ENCODE results near the gene LRP3. TPM values are rescaled to one million over a fixed set of nuclear protein-coding genes. Genes with fewer than 3 reads are reported as not detected.
A peak's percentile ranks its signal among the peaks of the same experiment; 100 is the strongest.

Gene LRP3
- total and polyA plus RNA-seq, 2 donors (not counting 1 experiment from before 2014, with no cell fraction given) = 4.0 to 24.4 TPM

- H4K20me1 ChIP-seq (ENCODE audit: control insufficient read depth, extremely low read depth, insufficient read depth, low read length) = no peaks in the 10 kb centered on the region
- H3K27ac ChIP-seq (ENCODE audit: insufficient read depth, low read length) = no peak overlapping the region
- no peak overlapping the region for H3K4me3 ChIP-seq (replicated peaks in 1 of 4; ENCODE audit: control extremely low read depth in 1 of 4, insufficient read depth in 1 of 4, low read depth in 3 of 4, low read length in 4 of 4)
- no peaks in the 10 kb centered on the region for H3K79me2 ChIP-seq (ENCODE audit: control insufficient read depth, insufficient read depth, low read length)
- H3K36me3 ChIP-seq (ENCODE audit: control insufficient read depth, insufficient read depth, low read length) = no peaks in the 10 kb centered on the region
- no peak for TF ChIP-seq CTCF (conservative IDR thresholded peaks at IDR 0.05 in 1 of 2, IDR thresholded peaks at IDR 0.05 in 1 of 2; ENCODE audit: low read depth in 1 of 2, low read length in 2 of 2)
- TF ChIP-seq EZH2 (IDR thresholded peaks at IDR 0.05; ENCODE audit: low read length, missing control alignments) = no peak
- no peak overlapping the region for H2AFZ ChIP-seq (ENCODE audit: low read length)
- H3K4me2 ChIP-seq (ENCODE audit: extremely low read depth, insufficient read depth, low read length) = no peak overlapping the region
- H3K4me1 ChIP-seq (ENCODE audit: control insufficient read depth, extremely low read depth, insufficient read depth, low read length) = no peaks in the 10 kb centered on the region
- no peak for DNase-seq (ENCODE audit: low read depth in 2 of 2)
- H3K9me3 ChIP-seq (ENCODE audit: control insufficient read depth, insufficient read depth, low read depth, low read length) = no peaks in the 10 kb centered on the region
- no peak overlapping the region for H3K9ac ChIP-seq (ENCODE audit: insufficient read depth, low read length)
- H3K27me3 ChIP-seq (ENCODE audit: control insufficient read depth, insufficient read depth, low read length) = peaks cover 3% of the 10 kb centered on the region
These were observed 40.6 kb downstream of the LRP3 start for GRCh38 chr19:33234736-33235135.

GRCh38 chr19:33235269-33235995 is 41.3 kb downstream of the LRP3 start:
- no peaks in the 10 kb centered on the region for H3K36me3 ChIP-seq (ENCODE audit: control insufficient read depth, insufficient read depth, low read length)
- H3K4me1 ChIP-seq (ENCODE audit: control insufficient read depth, extremely low read depth, insufficient read depth, low read length) = no peaks in the 10 kb centered on the region
- H3K4me3 ChIP-seq (replicated peaks in 1 of 4; ENCODE audit: control extremely low read depth in 1 of 4, insufficient read depth in 1 of 4, low read depth in 3 of 4, low read length in 4 of 4) = no peak overlapping the region
- no peak overlapping the region for H3K9ac ChIP-seq (ENCODE audit: insufficient read depth, low read length)
- H3K27ac ChIP-seq (ENCODE audit: insufficient read depth, low read length) = no peak overlapping the region
- no peaks in the 10 kb centered on the region for H3K9me3 ChIP-seq (ENCODE audit: control insufficient read depth, insufficient read depth, low read depth, low read length)
- H3K79me2 ChIP-seq (ENCODE audit: control insufficient read depth, insufficient read depth, low read length) = no peaks in the 10 kb centered on the region
- H4K20me1 ChIP-seq (ENCODE audit: control insufficient read depth, extremely low read depth, insufficient read depth, low read length) = no peaks in the 10 kb centered on the region
- H2AFZ ChIP-seq (ENCODE audit: low read length) = no peak overlapping the region
- H3K27me3 ChIP-seq (ENCODE audit: control insufficient read depth, insufficient read depth, low read length) = peaks cover 3% of the 10 kb centered on the region
- H3K4me2 ChIP-seq (ENCODE audit: extremely low read depth, insufficient read depth, low read length) = no peak overlapping the region
- peak; percentile 40 to 66 for DNase-seq (ENCODE audit: low read depth in 2 of 2)
- TF ChIP-seq CTCF (conservative IDR thresholded peaks at IDR 0.05 in 1 of 2, IDR thresholded peaks at IDR 0.05 in 1 of 2; ENCODE audit: low read depth in 1 of 2, low read length in 2 of 2) (peak; percentile 83 to 88), EZH2 (IDR thresholded peaks at IDR 0.05; ENCODE audit: low read length, missing control alignments) (no peak)

DNA sequence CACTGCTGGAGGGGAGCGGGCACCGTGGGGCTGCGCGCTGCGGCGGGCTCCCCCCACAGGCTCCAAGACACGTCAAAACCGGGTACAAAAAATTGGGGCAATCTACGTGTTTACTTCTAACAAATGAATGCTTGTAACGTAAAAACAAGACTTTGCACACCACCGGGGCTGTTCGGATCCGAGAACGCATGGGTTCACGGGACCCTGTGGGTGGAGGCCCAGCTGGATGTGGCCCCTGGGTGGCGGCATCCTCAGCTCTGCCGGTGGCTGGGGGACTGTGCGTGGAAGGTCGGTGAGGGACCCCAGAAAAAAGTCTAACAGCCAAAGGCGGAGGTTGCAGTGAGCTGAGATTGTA is 41.8 kb downstream of the LRP3 start:
- Histone ChIP-seq H3K4me3 (replicated peaks in 1 of 4; ENCODE audit: control extremely low read depth in 1 of 4, insufficient read depth in 1 of 4, low read depth in 3 of 4, low read length in 4 of 4) (no peak overlapping the region), H3K9ac (ENCODE audit: insufficient read depth, low read length) (no peak overlapping the region), H3K4me2 (ENCODE audit: extremely low read depth, insufficient read depth, low read length) (no peak overlapping the region), H3K4me1 (ENCODE audit: control insufficient read depth, extremely low read depth, insufficient read depth, low read length) (no peaks in the 10 kb centered on the region), H3K79me2 (ENCODE audit: control insufficient read depth, insufficient read depth, low read length) (no peaks in the 10 kb centered on the region), H3K36me3 (ENCODE audit: control insufficient read depth, insufficient read depth, low read length) (no peaks in the 10 kb centered on the region), H3K27me3 (ENCODE audit: control insufficient read depth, insufficient read depth, low read length) (peaks cover 3% of the 10 kb centered on the region), H3K27ac (ENCODE audit: insufficient read depth, low read length) (no peak overlapping the region), H2AFZ (ENCODE audit: low read length) (no peak overlapping the region), H3K9me3 (ENCODE audit: control insufficient read depth, insufficient read depth, low read depth, low read length) (no peaks in the 10 kb centered on the region), H4K20me1 (ENCODE audit: control insufficient read depth, extremely low read depth, insufficient read depth, low read length) (no peaks in the 10 kb centered on the region)
- TF ChIP-seq EZH2 (IDR thresholded peaks at IDR 0.05; ENCODE audit: low read length, missing control alignments) (no peak), CTCF (conservative IDR thresholded peaks at IDR 0.05 in 1 of 2, IDR thresholded peaks at IDR 0.05 in 1 of 2; ENCODE audit: low read depth in 1 of 2, low read length in 2 of 2) (no peak)
- DNase-seq (ENCODE audit: low read depth in 2 of 2) = no peak

Measured in fibroblast of lung (primary cell).